ENCODE measurements around the gene ZNF683.

Gene ZNF683

DNA sequence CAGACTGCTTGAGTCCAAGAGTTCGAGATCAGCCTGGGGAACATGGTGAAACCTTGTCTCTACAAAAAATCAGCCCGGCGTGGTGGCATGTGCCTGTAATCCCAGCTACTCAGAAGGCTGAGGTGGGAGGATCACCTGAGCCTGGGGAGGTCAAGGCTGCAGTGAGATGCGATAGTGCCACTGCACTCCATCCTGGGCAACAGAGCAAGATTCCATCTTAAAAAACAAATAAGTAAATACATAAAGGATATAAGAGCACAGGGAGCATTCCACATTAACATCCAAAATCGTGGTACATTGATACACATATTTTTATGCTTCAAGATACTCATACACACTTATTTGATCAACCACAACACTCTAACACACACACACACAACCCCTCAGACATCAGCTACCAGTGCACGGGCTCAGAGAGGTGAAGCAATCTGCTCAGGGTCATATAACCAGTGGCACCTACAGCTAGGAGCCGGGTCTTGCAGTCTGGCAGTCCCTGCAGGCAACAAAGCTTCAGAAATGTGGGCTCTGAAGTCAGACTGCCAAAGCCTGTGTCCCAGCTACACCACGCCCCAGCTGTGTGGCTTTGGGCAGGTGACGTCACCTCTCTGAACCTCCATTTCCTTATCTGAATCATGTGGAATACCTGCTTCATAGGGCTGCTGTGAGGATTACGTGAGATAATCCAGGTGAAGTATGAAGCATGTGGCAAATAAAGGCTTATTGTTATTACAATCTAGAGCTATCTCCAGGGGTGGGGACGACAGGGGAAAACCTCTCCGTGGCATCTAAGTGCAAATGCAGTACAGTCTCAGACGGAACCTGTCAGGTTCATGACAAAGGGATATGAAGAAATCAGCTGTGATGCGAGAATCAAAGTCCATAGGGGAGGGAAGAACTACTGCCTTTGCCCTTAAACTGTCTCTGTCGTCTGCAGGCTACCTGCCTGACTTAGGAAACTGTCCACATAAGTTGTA, 13.9 kb downstream of the ZNF683 start:
- H3K27ac Mint-ChIP-seq, result no peak overlapping the region

DNA sequence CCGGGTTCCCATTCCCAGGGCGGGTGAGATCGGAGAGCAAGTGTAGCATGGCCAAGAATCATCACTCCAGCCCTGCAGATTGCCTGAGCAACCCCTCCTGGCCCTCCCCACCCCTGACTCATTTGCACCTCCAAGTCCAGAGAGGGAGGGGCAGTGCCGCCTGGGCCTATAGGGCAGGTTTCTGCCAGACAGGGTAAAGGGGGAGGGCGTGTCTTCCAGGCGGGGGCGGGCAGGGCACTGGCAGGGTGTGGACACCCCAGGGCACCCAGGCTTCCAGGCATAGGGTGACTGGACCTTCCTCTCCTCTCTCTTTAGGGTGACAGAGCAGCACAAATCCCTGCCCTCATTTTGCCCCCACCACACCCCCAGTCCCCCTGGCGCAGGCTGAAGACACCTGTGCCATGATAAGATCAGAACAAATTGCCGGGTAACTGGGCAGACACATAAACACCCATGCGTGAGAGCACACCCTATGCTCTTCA, 15.4 kb downstream of the ZNF683 start:
- peaks cover 16% of the 10 kb centered on the region for H3K4me1 Mint-ChIP-seq (ENCODE audit: low read depth)
- intact Hi-C loops (cut with micrococcal nuclease), result no loop called here
- H3K36me3 Mint-ChIP-seq (ENCODE audit: low read depth), result no peaks in the 10 kb centered on the region
- no peaks in the 10 kb centered on the region for H3K9me3 Mint-ChIP-seq
- no peak overlapping the region for H3K27ac Mint-ChIP-seq
- no peak overlapping the region for H3K4me3 Mint-ChIP-seq
- H3K27me3 Mint-ChIP-seq, result peaks cover 54% of the 10 kb centered on the region

More for the DNA sequence above, 13.9 kb downstream of the ZNF683 start:
- intact Hi-C loops (cut with micrococcal nuclease), result no loop called here
- Mint-ChIP-seq H3K9me3 (no peaks in the 10 kb centered on the region), H3K4me3 (no peak overlapping the region), H3K36me3 (ENCODE audit: low read depth) (no peaks in the 10 kb centered on the region), H3K27me3 (peaks cover 63% of the 10 kb centered on the region), H3K4me1 (ENCODE audit: low read depth) (peaks cover 16% of the 10 kb centered on the region)

DNA sequence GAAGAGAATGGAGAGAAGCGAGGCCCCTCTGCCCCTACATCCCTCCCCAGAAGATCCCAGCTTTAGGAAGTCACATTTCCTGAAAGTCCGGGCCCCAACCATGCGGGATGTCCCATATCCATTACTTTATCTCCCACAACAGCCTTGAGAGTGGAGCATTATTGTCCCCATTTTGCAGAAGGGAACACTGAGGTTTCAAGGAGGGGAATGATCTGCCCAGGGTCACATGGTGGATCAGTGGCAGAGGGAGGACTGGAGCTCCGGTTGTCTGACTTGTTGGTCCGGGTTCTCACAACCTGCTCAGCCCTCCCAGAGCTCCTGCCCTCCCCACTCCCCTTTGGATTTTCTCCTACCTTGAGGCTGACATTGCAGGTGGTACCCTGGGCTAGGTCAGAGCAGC, 16.4 kb downstream of the ZNF683 start:
- H3K27ac Mint-ChIP-seq, result no peak overlapping the region
- intact Hi-C loops (cut with micrococcal nuclease), result no loop called here
- no peaks in the 10 kb centered on the region for H3K36me3 Mint-ChIP-seq (ENCODE audit: low read depth)
- H3K4me3 Mint-ChIP-seq, result no peak overlapping the region
- peaks cover 44% of the 10 kb centered on the region for H3K27me3 Mint-ChIP-seq
- H3K9me3 Mint-ChIP-seq, result no peaks in the 10 kb centered on the region
- H3K4me1 Mint-ChIP-seq (ENCODE audit: low read depth), result peaks cover 16% of the 10 kb centered on the region

DNA sequence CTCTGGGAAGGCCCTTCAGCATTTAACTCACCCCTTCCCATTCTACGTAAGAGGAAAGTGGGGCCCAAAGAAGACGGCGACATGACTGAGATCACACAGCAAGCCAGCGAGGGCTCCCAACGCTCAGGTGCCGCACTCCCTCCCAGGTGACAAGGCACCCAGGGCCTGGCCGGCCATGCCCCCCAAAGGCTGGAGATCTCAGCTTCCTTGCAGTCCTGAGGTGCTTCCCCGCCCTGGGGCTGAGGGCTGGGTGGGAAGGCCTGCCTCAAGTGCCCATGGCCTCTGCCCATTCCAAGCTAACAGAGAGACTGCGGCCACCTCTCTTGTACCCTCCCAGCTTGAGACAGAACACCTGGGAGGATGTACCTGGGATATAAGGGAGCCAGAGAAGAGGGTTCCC, 17.6 kb downstream of the ZNF683 start:
- intact Hi-C loops (cut with micrococcal nuclease), result no loop called here
- H3K4me3 Mint-ChIP-seq, result no peak overlapping the region

DNA sequence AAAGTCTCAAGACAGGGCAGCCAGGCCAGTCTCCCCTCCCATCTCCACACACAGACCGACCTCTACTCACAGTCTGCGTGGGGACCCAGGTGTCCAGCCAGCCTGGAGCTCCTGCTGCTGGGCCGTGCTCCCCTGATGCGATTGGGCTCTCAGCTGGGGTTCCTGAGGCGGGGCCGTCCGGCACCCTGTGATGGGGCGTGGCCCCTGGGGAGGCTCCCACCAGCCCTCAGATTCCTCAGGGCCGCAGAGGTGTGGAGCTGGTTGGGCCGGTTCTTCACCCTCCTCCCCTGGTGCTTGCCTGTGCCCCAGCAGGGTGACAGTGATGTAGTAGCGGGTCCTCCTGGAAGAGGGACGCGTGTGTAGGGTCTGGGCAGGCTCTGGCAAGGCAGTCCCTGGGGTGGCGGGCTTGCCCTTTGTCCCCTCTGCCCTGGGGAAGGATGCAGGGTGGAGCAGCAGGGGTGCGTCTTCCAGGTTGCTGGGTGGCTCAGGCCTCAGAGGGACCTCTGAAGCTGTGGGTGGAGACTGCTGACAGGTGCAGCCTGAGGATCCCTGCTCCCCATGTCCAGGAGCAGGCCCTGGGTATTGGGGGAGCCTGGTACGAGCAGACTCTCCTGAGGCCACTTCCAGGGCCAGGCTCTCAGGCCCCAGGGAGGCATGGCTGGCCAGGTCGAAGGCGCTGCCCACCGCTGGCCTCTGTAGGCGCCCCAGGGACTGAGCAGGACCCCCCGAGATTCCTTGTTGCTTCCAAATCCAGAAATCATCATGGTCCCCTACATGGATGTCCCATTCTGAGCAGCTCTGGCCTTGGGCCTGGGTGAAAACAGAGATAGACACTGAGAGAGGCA, 18.4 kb downstream of the ZNF683 start, which contains the start of gene CRYBG2:
TSS of gene CRYBG2 (minus strand) at position 155 of the 845 bp plus-strand sequence. CDS start 7,473 bp downstream, outside the sequence.
- no peaks in the 10 kb centered on the region for H3K9me3 Mint-ChIP-seq
- H3K4me1 Mint-ChIP-seq (ENCODE audit: low read depth), result no peaks in the 10 kb centered on the region
- peaks cover 24% of the 10 kb centered on the region for H3K27me3 Mint-ChIP-seq
- H3K27ac Mint-ChIP-seq, result no peak within 1 kb of the TSS
- no peaks in the 10 kb centered on the region for H3K36me3 Mint-ChIP-seq (ENCODE audit: low read depth)
- no peak within 1 kb of the TSS for H3K4me3 Mint-ChIP-seq
- intact Hi-C loops (cut with micrococcal nuclease), result no loop called here

More for the DNA sequence above, 17.6 kb downstream of the ZNF683 start:
- Mint-ChIP-seq H3K9me3 (no peaks in the 10 kb centered on the region), H3K27ac (no peak overlapping the region), H3K36me3 (ENCODE audit: low read depth) (no peaks in the 10 kb centered on the region), H3K4me1 (ENCODE audit: low read depth) (peaks cover 5% of the 10 kb centered on the region), H3K27me3 (peaks cover 32% of the 10 kb centered on the region)

DNA sequence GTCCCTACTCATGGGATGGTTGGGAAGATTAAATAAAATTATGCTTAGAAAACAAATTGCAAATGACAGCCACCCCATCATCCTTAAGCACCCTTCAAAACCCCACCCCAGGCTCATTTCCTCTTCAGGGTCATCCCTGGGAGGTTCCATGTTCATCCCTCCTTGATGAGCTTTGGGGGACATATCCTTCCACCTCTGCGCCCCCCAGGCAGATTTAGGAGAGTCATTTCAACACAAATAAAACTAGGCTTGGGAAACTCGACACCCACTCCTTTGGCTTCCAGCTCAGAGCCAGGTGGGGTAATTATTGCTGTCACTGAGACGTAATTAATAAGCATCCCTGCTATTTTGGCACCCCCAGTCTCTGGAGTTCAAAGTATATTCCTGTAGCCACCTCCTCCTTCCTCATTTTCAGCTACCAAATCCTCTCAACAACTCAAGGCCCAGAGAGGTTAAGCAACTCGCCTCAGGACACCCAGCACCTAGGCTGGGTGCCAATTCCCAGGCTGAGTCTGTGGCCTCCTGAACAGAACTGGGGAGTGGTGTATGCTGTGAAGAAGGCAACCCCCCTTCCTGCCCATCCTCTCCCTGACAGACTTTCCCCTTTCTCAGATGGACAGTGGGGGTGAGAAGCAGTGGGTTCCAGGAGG, 19.2 kb downstream of the ZNF683 start:
- intact Hi-C loops (cut with micrococcal nuclease), result no loop called here
- Mint-ChIP-seq H3K27me3 (peaks cover 17% of the 10 kb centered on the region), H3K4me1 (ENCODE audit: low read depth) (no peaks in the 10 kb centered on the region), H3K4me3 (no peak overlapping the region), H3K9me3 (no peaks in the 10 kb centered on the region), H3K27ac (no peak overlapping the region), H3K36me3 (ENCODE audit: low read depth) (no peaks in the 10 kb centered on the region)

DNA sequence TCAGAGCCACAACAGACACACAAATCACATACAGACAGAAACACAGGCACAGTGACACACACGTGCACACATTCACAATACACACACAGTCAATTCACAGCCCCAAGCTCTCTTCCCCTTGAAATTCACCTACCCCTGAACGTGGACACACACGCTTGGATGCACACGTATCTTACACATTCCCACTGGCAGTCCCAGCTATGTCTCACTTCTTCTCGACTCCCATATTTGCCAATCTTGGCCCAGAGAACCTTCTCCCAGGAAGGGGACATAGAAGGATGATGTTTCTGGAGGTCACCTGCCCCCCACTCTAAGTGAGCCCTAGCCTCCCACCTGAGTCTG, 20.2 kb downstream of the ZNF683 start:
- Mint-ChIP-seq H3K4me3 (no peak overlapping the region), H3K27ac (no peak overlapping the region), H3K36me3 (ENCODE audit: low read depth) (no peaks in the 10 kb centered on the region), H3K27me3 (peaks cover 10% of the 10 kb centered on the region), H3K4me1 (ENCODE audit: low read depth) (no peaks in the 10 kb centered on the region), H3K9me3 (no peaks in the 10 kb centered on the region)
- intact Hi-C loops (cut with micrococcal nuclease), result no loop called here

DNA sequence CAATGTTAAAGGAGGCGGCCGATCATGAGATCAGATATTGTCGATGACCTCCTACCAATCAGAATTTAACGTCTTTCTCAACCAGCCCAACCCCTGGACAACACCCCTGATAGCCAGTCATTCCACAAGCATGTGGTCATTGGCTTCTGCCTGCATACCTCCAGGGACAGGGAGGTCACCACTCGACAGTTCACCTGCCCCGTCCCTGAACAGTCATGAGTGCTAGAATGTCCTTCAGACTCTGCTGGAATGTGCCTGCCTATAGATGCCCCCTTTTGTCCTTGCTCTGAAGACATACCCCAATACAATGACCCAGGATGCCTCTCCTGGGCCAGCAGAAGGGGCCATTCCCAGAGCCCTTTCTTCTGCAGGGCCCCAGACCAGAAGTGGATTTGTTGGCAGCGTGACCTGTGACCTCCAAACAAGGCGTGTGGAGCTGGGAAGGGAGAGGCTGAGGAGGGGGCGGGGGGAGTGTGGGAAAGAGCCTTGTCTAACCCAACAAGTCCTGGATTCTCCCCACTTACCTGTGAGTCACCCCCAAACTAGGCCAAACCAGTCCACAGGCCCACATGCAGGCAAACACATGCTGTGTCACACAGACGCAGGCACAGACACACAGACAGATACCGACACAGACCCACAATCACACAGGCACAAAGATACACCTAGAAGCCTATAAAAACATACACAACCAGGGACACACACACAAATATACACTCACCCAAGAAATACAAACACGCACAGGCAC, 20.8 kb downstream of the ZNF683 start:
- peaks cover under 1% of the 10 kb centered on the region for H3K4me1 Mint-ChIP-seq (ENCODE audit: low read depth)
- no peak overlapping the region for H3K27ac Mint-ChIP-seq
- intact Hi-C loops (cut with micrococcal nuclease), result no loop called here
- H3K9me3 Mint-ChIP-seq, result no peaks in the 10 kb centered on the region
- no peak overlapping the region for H3K4me3 Mint-ChIP-seq
- H3K36me3 Mint-ChIP-seq (ENCODE audit: low read depth), result no peaks in the 10 kb centered on the region
- H3K27me3 Mint-ChIP-seq, result peaks cover 8% of the 10 kb centered on the region

DNA sequence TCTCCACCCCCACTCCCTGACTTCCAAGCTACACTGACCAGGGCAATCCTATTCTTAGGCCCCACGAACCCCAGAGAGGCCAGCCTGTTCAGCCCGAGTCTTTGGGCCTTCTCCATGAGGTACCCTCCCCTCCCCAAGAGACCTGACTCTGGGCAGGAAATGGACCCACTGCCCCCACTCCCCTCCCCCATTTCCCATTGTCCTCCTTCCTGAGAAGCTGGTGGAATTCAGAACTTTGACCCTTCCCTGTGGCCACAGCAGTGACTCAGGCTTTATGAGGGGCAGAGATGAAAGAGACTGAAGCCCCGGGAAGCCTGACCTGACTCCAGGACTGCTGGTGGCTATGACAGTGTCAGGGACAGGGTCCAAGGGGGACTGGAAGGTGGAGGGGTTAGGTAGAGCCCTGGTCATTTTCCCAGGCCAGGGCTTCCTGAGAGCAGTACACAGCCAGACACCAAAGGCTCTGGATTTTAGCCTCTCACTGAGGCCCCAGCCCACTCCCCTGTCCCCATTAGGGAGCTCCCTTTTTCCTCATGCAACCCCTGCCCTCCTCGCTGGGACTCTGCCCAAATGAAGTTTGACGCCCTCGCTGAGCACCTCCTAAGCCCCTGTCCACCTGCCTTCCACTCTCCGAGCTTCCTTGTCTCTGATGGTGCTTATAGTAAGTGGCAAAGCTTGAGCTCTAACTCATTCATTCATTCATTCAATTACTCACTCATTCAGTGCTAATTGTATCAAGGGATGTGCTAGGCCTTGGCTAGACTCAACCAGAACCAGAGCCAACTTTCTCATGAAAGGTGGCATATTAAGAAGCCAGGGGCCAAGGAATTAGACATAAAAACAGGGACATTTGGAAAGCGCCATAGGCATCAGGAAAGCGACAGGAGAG, 21.6 kb downstream of the ZNF683 start:
- Mint-ChIP-seq H3K36me3 (ENCODE audit: low read depth) (no peaks in the 10 kb centered on the region), H3K9me3 (no peaks in the 10 kb centered on the region), H3K27me3 (peaks cover 8% of the 10 kb centered on the region), H3K4me3 (no peak overlapping the region), H3K27ac (no peak overlapping the region), H3K4me1 (ENCODE audit: low read depth) (peaks cover 8% of the 10 kb centered on the region)
- intact Hi-C loops (cut with micrococcal nuclease), result no loop called here

DNA sequence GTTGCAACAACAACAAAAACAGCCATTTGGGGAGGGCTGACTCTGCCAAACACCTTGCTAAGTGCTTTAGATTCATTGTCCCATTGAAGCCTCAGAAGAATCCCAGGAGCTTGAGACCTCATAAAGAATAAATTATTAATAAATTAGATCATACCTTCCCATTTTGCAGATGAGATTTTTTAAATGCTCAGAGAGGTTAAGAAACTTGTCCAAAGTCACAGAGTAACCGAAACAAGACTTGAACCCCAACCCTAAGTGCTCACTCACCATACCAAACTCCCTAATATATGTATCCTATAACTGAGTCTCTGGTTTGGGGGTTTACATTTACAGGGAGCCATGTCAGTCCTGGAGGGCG, 22.2 kb downstream of the ZNF683 start:
- Mint-ChIP-seq H3K9me3 (no peaks in the 10 kb centered on the region), H3K27me3 (peaks cover 5% of the 10 kb centered on the region), H3K4me3 (no peak overlapping the region), H3K4me1 (ENCODE audit: low read depth) (peaks cover 9% of the 10 kb centered on the region), H3K36me3 (ENCODE audit: low read depth) (no peaks in the 10 kb centered on the region), H3K27ac (no peak overlapping the region)
- intact Hi-C loops (cut with micrococcal nuclease), result no loop called here

DNA sequence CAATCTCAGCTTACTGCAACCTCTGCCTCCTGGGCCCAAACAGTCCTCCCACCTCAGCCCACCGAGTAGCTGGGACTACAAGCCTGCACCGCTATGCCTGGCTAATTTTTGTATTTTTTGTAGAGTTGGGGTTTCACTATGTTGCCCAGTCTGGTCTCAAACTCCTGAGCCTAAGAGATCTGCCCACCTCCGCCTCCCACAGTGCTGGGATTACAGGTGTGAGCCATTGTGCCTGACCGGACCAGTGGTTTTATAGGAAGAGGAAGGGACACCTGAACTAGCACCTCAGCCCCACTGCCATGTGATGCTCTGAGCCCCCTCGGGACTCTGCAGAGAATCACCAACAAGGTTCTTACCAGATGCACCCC, 22.7 kb downstream of the ZNF683 start:
- H3K27me3 Mint-ChIP-seq, result peaks cover 8% of the 10 kb centered on the region
- no peaks in the 10 kb centered on the region for H3K36me3 Mint-ChIP-seq (ENCODE audit: low read depth)
- H3K9me3 Mint-ChIP-seq, result no peaks in the 10 kb centered on the region

DNA sequence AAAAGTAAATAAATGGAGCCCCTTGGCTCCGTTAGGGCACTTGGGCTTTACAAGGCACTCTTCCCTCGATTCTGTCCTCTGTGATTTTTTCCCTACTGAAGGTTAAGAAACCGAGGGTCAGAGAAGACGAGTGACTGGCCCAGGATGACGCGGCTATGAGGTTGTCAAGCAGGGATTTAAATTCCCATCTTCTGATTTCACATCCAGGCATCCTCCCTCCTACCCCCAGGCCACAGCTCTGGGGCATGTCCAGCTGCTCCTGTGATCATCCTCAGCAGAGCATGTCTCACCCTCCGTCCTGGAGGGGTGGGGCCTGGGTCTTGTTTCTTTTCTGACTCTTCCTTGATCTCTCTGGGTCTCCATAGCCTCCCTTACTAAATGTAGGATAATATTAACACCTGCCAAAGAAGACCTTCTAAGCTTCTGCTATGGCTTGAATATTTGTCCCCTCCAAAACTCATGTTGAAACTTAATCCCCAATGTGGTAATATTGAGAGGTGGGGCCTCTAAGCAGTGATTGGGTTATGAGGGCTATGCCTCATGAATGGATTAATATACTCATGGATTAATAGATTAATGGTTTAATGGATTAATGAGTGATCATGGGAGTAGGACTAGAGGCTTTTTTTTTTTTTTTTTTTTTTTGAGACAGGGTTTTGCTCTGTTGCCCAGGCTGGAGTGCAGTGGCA, 23.2 kb downstream of the ZNF683 start:
- Mint-ChIP-seq H3K27ac (no peak overlapping the region), H3K27me3 (peaks cover 8% of the 10 kb centered on the region), H3K9me3 (no peaks in the 10 kb centered on the region), H3K4me1 (ENCODE audit: low read depth) (peaks cover 9% of the 10 kb centered on the region), H3K4me3 (no peak overlapping the region), H3K36me3 (ENCODE audit: low read depth) (no peaks in the 10 kb centered on the region)
- intact Hi-C loops (cut with micrococcal nuclease), result no loop called here

More for the DNA sequence above, 22.7 kb downstream of the ZNF683 start:
- Mint-ChIP-seq H3K27ac (no peak overlapping the region), H3K4me1 (ENCODE audit: low read depth) (peaks cover 9% of the 10 kb centered on the region), H3K4me3 (no peak overlapping the region)
- intact Hi-C loops (cut with micrococcal nuclease), result no loop called here

Measured in dendritic cell treated with granulocyte-macrophage colony-stimulating factor and Interleukin-4, amounts not matched to agents 40 ng/mL and 50 ng/mL, for 4 days (primary cell).